ENCODE measurements around the gene ZNF747. TPM values are rescaled to one million over a fixed set of nuclear protein-coding genes. Genes with fewer than 3 reads are reported as not detected.
A peak's percentile ranks its signal among the peaks of the same experiment; 100 is the strongest.
"Not testable (repeated sequence)": the region's sequence is repeated elsewhere in the genome, so short reads cannot be mapped to it uniquely, and the experiment has no call there.

The ZNF747 gene
- total RNA-seq, 1 experiment from 2014 or later: 6.2 TPM

DNA sequence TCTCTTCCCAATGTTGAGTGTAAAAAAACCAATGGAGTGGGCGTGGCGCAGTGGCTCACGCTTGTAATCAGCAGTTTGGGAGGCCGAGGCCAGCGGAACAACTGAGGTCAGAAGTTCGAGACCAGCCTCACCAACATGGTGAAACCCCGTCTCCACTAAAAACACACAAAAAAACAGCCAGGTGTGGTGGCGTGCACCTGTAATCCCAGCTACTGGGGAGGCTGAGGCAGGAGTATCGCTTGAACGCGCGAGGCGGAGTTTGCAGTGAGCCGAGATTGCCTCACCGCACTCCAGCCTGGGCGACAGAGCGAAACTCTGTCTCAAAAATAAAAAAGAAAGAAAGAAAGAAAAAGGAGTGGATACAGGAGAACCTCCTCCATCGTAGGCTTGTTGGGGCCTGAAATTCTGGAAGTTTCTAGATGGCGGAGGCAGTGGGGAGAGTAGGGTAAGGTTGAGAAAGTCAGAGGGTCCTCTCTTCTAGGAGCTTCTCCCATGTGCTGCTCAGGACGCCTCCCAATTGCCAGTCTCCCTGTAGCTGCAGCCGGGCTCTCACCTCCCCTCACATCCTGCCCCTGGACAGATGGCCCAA, 24.2 kb upstream of the ZNF747 start:
- DNase-seq (ENCODE audit: extremely low read depth, low read depth): no peak

- peak; percentile 98 for DNase-seq (ENCODE audit: extremely low read depth, low read depth)
These were observed 23.5 kb upstream of the ZNF747 start, which contains the start of gene ZNF764 for GRCh38 chr16:30557957-30558788. Gene ZNF764, minus strand, starts transcription at chr16:30558374. Its CDS starts 192 bp downstream, at chr16:30558182.

DNA sequence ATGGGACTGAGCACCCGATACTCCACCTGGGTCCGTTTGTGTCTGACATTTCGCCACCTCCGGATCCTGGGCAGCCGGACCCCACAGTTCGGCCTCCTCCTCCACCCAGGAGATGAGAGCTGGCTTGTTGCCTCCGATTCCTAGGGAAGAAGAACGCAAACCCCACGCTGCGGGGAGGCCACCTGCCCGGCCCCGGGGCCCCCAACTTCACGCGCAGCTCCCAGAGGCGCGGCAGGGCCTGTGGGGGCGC, 23.0 kb upstream of the ZNF747 start:
- DNase-seq (ENCODE audit: extremely low read depth, low read depth): no peak

GRCh38 chr16:30556125-30556473, 21.4 kb upstream of the ZNF747 start:
- no peak for DNase-seq (ENCODE audit: extremely low read depth, low read depth)

DNA sequence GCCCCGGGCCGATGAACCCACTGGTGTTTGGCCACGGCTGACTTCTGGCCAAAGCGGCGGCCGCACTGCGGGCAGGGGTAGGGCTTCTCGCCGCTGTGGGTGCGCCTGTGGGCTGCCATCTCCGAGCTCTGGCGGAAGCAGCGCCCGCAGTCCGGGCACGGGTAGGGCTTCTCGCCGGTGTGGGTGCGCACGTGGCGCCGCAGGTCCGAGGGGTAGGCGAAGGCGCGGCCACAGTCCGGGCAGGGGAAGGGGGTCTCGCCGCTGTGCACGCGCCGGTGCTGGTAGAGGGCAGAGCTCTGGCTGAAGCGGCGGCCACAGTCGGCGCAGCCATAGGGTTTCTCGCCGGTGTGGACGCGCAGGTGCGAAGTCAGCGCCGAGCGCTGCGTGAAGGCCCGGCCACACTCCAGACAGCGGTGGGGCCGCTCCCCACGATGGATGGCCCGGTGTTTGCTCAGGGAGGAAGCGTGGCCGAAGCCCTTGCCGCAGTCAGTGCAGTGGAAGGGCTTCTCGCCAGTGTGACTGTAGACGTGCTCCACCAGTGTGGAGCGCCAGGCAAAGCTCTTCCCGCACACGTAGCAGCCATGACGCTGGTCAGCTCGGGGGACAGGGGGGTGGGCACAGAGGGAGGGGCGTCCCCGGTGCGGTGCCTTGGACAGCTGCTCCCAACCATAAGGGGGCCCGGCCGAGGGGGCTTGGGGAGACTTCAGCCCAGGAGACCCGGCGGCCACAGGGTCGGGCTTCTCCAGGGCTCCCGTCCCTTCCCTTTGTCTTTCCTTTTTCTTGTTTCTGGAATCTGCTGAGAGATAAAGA, 20.9 kb upstream of the ZNF747 start:
- no peak for DNase-seq (ENCODE audit: extremely low read depth, low read depth)

- no peak for DNase-seq (ENCODE audit: extremely low read depth, low read depth)
These were observed 20.1 kb upstream of the ZNF747 start for GRCh38 chr16:30554557-30555314.

DNA sequence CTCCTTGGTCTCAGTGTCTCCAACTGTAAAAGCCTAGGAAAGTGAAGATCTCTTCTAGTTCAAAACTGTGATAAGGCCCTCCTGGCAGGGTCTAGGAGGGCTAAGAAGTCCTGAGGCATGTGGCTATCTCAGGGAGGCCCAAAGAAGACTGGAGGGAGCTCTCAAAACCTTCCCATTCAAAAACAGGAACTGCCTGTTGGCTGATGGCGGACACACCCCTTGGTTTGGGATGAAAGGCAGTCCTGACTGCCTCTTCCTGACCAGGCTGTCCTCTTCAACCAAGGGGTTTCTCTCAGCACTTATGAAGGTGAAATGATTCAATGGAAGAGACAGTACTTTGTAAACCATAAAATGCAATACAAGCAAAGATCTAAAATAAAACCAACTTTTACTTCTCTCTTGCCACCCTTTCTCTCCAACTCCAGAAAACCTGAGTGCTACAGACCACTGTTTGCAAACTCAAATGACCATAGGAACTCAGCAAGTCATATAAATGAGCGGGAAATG, 18.8 kb upstream of the ZNF747 start:
- DNase-seq (ENCODE audit: extremely low read depth, low read depth): no peak

DNA sequence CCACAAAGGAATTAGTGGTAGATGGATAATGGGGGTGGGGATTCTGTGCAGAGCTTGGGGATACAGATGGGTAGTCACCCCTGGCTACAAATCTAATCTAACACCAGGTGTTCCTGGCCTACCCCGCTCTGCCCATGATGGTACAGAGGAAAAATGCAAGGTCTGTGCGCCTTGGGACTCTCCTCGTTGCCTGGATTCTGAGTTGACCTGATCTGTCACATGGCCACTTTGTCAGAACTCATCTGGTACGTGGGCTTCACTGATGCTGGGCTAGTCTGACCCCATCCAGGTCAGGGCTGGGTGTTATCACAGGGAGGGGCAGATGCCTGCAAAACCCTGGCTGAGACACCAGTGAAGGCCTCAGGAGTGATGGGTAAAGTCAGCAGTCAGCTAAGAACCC, 18.3 kb upstream of the ZNF747 start:
- no peak for DNase-seq (ENCODE audit: extremely low read depth, low read depth)

- DNase-seq (ENCODE audit: extremely low read depth, low read depth): no peak
These were observed 17.1 kb upstream of the ZNF747 start for GRCh38 chr16:30551781-30552180.

- DNase-seq (ENCODE audit: extremely low read depth, low read depth): no peak
These were observed 14.0 kb upstream of the ZNF747 start for GRCh38 chr16:30548416-30549253.

GRCh38 chr16:30546115-30546514, 11.5 kb upstream of the ZNF747 start:
- DNase-seq (ENCODE audit: extremely low read depth, low read depth): no peak

- DNase-seq (ENCODE audit: extremely low read depth, low read depth): no peak
These were observed 8.4 kb upstream of the ZNF747 start for GRCh38 chr16:30543067-30543466.

- no peak for DNase-seq (ENCODE audit: extremely low read depth, low read depth)
These were observed 7.1 kb upstream of the ZNF747 start for GRCh38 chr16:30541502-30542329.

DNA sequence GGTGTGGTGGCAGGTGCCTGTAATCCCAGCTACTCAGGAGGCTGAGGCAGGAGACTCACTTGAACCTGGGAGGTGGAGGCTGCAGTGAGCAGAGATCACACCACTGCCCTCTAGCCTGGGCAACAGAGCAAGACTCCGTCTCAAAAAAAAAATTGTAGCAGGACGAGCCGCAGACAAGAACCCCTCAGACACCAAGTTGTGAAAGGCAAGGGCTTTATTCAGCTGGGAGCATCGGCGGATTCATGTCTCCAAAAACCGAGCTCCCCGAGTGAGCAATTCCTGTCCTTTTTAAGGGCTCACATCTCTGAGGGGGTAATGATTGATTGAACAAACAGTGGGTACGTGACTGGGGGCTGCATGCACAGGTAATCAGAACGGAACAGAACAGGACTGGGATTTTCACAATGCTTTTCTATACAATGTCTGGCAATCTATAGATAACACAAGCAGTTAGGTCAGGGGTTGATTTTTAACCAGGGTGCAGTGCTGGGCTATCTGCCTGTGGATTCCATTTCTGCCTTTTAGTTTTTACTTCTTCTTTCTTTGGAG, 6.3 kb upstream of the ZNF747 start:
- not testable (repeated sequence) for DNase-seq (ENCODE audit: extremely low read depth, low read depth)

GRCh38 chr16:30539986-30540526, 5.4 kb upstream of the ZNF747 start:
- not testable (repeated sequence) for DNase-seq (ENCODE audit: extremely low read depth, low read depth)

DNA sequence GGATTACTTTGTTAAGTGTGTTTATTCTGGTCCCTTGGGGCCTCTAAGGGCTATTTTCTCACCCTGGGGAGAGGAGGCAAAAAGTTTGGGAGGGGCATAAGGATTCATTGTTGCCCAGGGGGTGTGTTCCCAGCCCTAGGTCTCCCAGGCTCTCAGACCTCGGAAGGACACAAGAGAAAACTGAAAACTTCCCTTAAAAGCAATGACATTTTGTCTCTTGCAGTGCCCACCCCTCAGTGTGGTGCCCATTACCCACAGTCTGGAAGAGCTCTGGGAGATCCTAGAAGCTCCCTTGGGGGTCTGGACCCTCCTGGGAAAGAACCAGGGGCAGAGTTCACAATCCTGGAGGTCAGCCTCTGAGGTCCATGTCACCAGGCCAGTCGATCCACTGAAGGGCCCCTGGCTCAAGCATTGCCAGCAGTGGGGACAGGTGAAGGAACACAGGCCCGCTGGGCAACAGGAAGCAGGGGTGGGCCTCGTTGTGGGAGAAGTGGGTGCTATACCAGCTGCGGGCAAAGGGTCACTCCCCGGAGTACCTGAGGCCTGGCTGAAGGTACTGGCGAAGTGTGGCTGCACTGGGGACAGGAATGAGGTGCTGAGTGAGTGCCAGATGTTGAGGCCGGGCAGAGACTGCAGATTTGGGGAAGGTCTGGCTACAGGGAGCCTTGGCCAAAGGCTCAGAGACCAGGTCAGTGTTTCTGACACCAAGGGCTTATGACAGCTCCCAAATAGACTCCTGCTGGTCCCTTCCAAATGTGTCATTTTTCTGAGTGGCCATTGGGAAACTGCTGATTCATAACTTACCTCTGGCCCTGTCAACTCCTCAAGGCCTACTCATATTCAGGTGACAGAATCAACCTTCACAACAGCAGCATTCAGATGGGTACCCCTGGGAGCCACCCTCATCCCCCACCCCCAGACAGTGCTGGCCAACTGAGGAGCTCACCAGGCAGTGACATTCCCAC, 4.6 kb upstream of the ZNF747 start:
- no peak for DNase-seq (ENCODE audit: extremely low read depth, low read depth)

DNA sequence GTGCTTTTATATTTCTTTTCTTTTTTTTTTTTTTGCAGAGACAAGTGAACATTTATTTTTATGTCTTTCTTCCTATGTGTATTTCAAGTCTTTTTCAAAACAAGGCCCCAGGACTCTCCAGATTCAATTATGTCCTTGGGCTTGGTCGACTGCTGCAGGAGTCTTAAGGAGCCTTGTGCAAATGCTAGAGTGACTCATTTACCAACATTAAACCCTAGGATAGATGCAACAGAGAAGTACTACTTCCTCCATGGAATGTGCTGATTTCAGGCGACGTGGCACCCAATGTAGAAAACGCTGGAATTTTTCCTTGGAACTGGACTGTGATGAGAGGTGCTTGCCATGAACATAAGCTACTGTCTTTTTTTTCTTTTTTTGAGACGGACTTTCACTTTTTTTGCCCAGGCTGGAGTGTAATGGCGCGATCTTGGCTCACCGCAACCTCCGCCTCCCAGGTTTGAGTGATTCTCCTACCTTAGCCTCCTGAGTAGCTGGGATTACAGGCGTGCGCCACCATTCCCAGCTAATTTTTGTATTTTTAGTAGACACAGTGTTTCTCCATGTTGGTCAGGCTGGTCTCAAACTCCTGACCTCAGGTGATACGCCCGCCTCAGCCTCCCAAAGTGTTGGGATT, 1.9 kb upstream of the ZNF747 start:
- DNase-seq (ENCODE audit: extremely low read depth, low read depth): not testable (repeated sequence)
